ENCODE data around the gene FHIP2A. TPM values are rescaled to one million over a fixed set of nuclear protein-coding genes. Genes with fewer than 3 reads are reported as not detected.

Gene FHIP2A
- total RNA-seq, 1 experiment from 2014 or later, result 32.6 TPM

GRCh38 chr10:114862456-114862855 is 40.9 kb downstream of the FHIP2A start:
- H3K4me3 ChIP-seq (ENCODE audit: low read depth in 2 of 2, low read length in 2 of 2), result no peak overlapping the region
- ChIA-PET POLR2A (no interaction called here), CTCF (no interaction called here)
- H3K9me3 ChIP-seq (ENCODE audit: control insufficient read depth, insufficient read depth, low read depth, low read length), result no peaks in the 10 kb centered on the region
- no peak overlapping the region for H3K27ac ChIP-seq (ENCODE audit: low read length)
- in situ Hi-C loops (cut with HindIII; ENCODE audit: low pct_unique_long_range_greater_than_20kb, low sequenced_read_pairs), result no loop called here
- no peaks in the 10 kb centered on the region for H3K4me1 ChIP-seq (ENCODE audit: control insufficient read depth, insufficient read depth, low read length)
- TF ChIP-seq TCF7L2 (IDR thresholded peaks at IDR 0.05; ENCODE audit: low read depth, low read length), result no peak
- no peak for TF ChIP-seq SIN3A (IDR thresholded peaks at IDR 0.05; ENCODE audit: borderline replicate concordance, insufficient read depth, low read depth, low read length)
- TF ChIP-seq, protein P1, sequence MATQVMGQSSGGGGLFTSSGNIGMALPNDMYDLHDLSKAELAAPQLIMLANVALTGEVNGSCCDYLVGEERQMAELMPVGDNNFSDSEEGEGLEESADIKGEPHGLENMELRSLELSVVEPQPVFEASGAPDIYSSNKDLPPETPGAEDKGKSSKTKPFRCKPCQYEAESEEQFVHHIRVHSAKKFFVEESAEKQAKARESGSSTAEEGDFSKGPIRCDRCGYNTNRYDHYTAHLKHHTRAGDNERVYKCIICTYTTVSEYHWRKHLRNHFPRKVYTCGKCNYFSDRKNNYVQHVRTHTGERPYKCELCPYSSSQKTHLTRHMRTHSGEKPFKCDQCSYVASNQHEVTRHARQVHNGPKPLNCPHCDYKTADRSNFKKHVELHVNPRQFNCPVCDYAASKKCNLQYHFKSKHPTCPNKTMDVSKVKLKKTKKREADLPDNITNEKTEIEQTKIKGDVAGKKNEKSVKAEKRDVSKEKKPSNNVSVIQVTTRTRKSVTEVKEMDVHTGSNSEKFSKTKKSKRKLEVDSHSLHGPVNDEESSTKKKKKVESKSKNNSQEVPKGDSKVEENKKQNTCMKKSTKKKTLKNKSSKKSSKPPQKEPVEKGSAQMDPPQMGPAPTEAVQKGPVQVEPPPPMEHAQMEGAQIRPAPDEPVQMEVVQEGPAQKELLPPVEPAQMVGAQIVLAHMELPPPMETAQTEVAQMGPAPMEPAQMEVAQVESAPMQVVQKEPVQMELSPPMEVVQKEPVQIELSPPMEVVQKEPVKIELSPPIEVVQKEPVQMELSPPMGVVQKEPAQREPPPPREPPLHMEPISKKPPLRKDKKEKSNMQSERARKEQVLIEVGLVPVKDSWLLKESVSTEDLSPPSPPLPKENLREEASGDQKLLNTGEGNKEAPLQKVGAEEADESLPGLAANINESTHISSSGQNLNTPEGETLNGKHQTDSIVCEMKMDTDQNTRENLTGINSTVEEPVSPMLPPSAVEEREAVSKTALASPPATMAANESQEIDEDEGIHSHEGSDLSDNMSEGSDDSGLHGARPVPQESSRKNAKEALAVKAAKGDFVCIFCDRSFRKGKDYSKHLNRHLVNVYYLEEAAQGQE (IDR thresholded peaks at IDR 0.05; ENCODE audit: insufficient read depth in 1 of 2, low read depth in 2 of 2, low read length in 1 of 2), result no peak
- TF ChIP-seq POLR2AphosphoS5 (IDR thresholded peaks at IDR 0.05; ENCODE audit: low read depth, low read length), result no peak
- TF ChIP-seq, protein P2, sequence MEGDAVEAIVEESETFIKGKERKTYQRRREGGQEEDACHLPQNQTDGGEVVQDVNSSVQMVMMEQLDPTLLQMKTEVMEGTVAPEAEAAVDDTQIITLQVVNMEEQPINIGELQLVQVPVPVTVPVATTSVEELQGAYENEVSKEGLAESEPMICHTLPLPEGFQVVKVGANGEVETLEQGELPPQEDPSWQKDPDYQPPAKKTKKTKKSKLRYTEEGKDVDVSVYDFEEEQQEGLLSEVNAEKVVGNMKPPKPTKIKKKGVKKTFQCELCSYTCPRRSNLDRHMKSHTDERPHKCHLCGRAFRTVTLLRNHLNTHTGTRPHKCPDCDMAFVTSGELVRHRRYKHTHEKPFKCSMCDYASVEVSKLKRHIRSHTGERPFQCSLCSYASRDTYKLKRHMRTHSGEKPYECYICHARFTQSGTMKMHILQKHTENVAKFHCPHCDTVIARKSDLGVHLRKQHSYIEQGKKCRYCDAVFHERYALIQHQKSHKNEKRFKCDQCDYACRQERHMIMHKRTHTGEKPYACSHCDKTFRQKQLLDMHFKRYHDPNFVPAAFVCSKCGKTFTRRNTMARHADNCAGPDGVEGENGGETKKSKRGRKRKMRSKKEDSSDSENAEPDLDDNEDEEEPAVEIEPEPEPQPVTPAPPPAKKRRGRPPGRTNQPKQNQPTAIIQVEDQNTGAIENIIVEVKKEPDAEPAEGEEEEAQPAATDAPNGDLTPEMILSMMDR (IDR thresholded peaks at IDR 0.05), result no peak
- intact Hi-C loops (cut with micrococcal nuclease; ENCODE audit: unreplicated experiment), result no loop called here
- ATAC-seq (no peak), DNase-seq (ENCODE audit: low read depth, low spot score) (no peak)
- H3K36me3 ChIP-seq (ENCODE audit: control insufficient read depth, insufficient read depth, low read length), result peaks cover 34% of the 10 kb centered on the region
- no TSS peak for BruUV-seq (replicated peaks)
- H3K27me3 ChIP-seq (ENCODE audit: control insufficient read depth, insufficient read depth, low read length), result no peaks in the 10 kb centered on the region

DNA sequence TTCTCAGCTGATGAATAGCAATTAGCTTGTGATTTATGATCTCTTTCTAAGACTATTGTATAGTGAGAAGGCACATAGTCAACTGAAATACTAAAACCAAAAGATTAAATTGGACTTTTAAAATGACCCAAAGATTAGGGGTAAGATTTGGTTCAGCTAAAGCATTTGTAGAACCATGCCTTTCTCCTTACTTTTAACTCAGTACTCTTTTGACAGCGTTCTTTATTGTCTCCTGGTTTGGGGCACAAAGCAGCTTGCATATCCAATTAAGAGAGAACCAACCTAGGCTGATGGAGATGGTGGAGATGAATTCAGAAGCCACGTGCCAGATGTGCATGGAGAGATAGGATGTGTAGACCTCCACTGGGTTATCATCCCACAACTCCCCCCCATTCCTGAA is 45.8 kb downstream of the FHIP2A start:
- DNase-seq (ENCODE audit: low read depth, low spot score) (no peak), ATAC-seq (no peak)
- ChIA-PET CTCF (interaction anchor here (0.7 kb wide), 1 partner anchor 154 kb away, joined by 3 read pairs; no protein-coding TSS in a partner anchor), POLR2A (no interaction called here)
- intact Hi-C loops (cut with micrococcal nuclease; ENCODE audit: unreplicated experiment) (no loop called here), in situ Hi-C loops (cut with HindIII; ENCODE audit: low pct_unique_long_range_greater_than_20kb, low sequenced_read_pairs) (no loop called here)
- Histone ChIP-seq H3K36me3 (ENCODE audit: control insufficient read depth, insufficient read depth, low read length) (peaks cover 14% of the 10 kb centered on the region; the same call in 1 of the 2 replicates), H3K4me1 (ENCODE audit: control insufficient read depth, insufficient read depth, low read length) (no peaks in the 10 kb centered on the region), H3K27ac (ENCODE audit: low read length) (no peak overlapping the region), H3K9me3 (ENCODE audit: control insufficient read depth, insufficient read depth, low read depth, low read length) (no peaks in the 10 kb centered on the region), H3K4me3 (ENCODE audit: low read depth in 2 of 2, low read length in 2 of 2) (no peak overlapping the region), H3K27me3 (ENCODE audit: control insufficient read depth, insufficient read depth, low read length) (no peaks in the 10 kb centered on the region)
- TF ChIP-seq, protein P1 (IDR thresholded peaks at IDR 0.05; ENCODE audit: insufficient read depth in 1 of 2, low read depth in 2 of 2, low read length in 1 of 2), result no peak
- BruUV-seq (replicated peaks), result no TSS peak
